ENCODE results near the gene ITM2C. TPM values are rescaled to one million over a fixed set of nuclear protein-coding genes. Genes with fewer than 3 reads are reported as not detected.

The ITM2C gene
- total and polyA plus RNA-seq, 2 of the 8 experiments (the other 6 are each of a cell fraction or from before 2014, with no cell fraction given): 362 to 742 TPM

- TF ChIP-seq HDAC2 (IDR thresholded peaks at IDR 0.05; ENCODE audit: borderline replicate concordance in 1 of 2, low read depth in 2 of 2, low read length in 2 of 2) (no peak), BCL11A (IDR thresholded peaks at IDR 0.05; ENCODE audit: low read depth in 2 of 2, low read length in 2 of 2) (no peak), CHD1 (IDR thresholded peaks at IDR 0.05; ENCODE audit: low read depth, low read length) (no peak), SIRT6 (IDR thresholded peaks at IDR 0.05; ENCODE audit: low read length) (no peak), RFX5 (IDR thresholded peaks at IDR 0.05; ENCODE audit: borderline replicate concordance, low read depth, low read length) (no peak), CHD7 (IDR thresholded peaks at IDR 0.05; ENCODE audit: insufficient replicate concordance, low read length) (no peak), TAF1 (IDR thresholded peaks at IDR 0.05; ENCODE audit: low read depth, low read length) (no peak), NRF1 (IDR thresholded peaks at IDR 0.05; ENCODE audit: low read depth, low read length) (no peak), CBX5 (IDR thresholded peaks at IDR 0.05; ENCODE audit: low read depth, low read length) (no peak)
Measured at GRCh38 chr2:230872968-230873660, 8.4 kb downstream of the ITM2C start (continued).
